Keratinocyte (primary cell): ENCODE measurements around the gene PPP1R12A.

Experiments used
- EZH2 ChIP-seq: IDR thresholded peaks from one replicate; pipeline ENCODE4 v1.6.1; 2012; ENCODE audit warnings: inconsistent platforms, mild to moderate bottlenecking, low read length, moderate library complexity
- TF ChIP-seq, protein P1 (sequence below), 3 experiments: IDR thresholded peaks in 1 of 3; conservative IDR thresholded peaks in 1 of 3; optimal IDR thresholded peaks in 1 of 3; 2 replicates in 2 of 3; 3 replicates in 1 of 3; pipeline versions ENCODE3 to v1.5.1; 2011; ENCODE audit warnings: low read length in 3 of 3, mild to moderate bottlenecking in 3 of 3, moderate library complexity in 2 of 3, control low read depth in 1 of 3, inconsistent platforms in 1 of 3; ENCODE audit not compliant: insufficient read depth in 2 of 3; ENCODE audit errors: extremely low read depth in 1 of 3

DNA sequence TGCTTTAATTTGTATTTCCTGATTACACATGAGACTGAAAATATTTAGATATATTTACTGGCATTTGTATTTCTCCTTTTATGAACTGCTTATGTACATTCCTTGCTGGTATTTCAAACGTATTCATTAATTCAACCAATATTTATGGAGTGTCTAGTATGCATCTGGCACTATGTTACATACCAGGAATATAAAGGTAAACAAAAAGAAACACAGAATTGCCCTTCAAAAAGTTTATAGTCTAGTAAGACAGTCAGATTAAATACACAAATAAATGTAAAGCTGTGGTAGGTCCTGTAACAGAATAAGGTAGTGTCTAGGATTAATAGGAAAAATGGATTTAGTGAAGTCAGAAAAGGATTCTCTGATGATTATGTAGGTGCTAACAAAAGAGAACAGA, 87.5 kb downstream of the PPP1R12A start:
- TF ChIP-seq, protein P1, sequence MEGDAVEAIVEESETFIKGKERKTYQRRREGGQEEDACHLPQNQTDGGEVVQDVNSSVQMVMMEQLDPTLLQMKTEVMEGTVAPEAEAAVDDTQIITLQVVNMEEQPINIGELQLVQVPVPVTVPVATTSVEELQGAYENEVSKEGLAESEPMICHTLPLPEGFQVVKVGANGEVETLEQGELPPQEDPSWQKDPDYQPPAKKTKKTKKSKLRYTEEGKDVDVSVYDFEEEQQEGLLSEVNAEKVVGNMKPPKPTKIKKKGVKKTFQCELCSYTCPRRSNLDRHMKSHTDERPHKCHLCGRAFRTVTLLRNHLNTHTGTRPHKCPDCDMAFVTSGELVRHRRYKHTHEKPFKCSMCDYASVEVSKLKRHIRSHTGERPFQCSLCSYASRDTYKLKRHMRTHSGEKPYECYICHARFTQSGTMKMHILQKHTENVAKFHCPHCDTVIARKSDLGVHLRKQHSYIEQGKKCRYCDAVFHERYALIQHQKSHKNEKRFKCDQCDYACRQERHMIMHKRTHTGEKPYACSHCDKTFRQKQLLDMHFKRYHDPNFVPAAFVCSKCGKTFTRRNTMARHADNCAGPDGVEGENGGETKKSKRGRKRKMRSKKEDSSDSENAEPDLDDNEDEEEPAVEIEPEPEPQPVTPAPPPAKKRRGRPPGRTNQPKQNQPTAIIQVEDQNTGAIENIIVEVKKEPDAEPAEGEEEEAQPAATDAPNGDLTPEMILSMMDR (optimal IDR thresholded peaks at IDR 0.05 in 1 of 3, IDR thresholded peaks at IDR 0.05 in 1 of 3, conservative IDR thresholded peaks at IDR 0.05 in 1 of 3; ENCODE audit: extremely low read depth in 1 of 3, insufficient read depth in 2 of 3, low read length in 3 of 3): no peak
- TF ChIP-seq EZH2: no peak
